Lower leg skin (tissue), 4 donors: ENCODE results near the gene STK36. TPM values are rescaled to one million over a fixed set of nuclear protein-coding genes. Genes with fewer than 3 reads are reported as not detected.

Source experiments
- DNase-seq, 2 donors: peaks; one replicate each; pipeline ENCODE4 v3.0.0-alpha.2; 2019; ENCODE audit warnings: low spot score in 2 of 2
- H3K4me3 ChIP-seq: fragments of 200-600 bp; sonication (generic); 2 replicates; pipeline ENCODE4 v1.5.1; 2017; ENCODE audit warnings: mild to moderate bottlenecking, low read depth; ENCODE audit not compliant: poor library complexity, severe bottlenecking
- CTCF ChIP-seq, 3 donors: fragments of 450-650 bp; IDR thresholded peaks; one replicate each; pipeline ENCODE4 v1.5.1; 2016; ENCODE audit warnings: antibody characterized with exemption in 3 of 3, mild to moderate bottlenecking in 3 of 3, moderate library complexity in 2 of 3
- POLR2A ChIP-seq, 2 donors: fragments of 450-650 bp; IDR thresholded peaks; one replicate each; pipeline ENCODE4 v1.6.1; 2016 to 2017; ENCODE audit warnings: antibody characterized with exemption in 2 of 2, mild to moderate bottlenecking in 1 of 2, moderate library complexity in 1 of 2
- WGBS, 2 donors: methylation state at CpG; one replicate each; pipeline ENCODE4 v1.1.5; 2018; 5-methylcytosine and 5-hydroxymethylcytosine counted together
- intact Hi-C: fragments of 100-400 bp; cut with DNase I; formaldehyde crosslinking; loops from one replicate; pipeline ENCODE4 v1.15.0; 2023; ENCODE audit warnings: low total_unique reads
- total RNA-seq, 4 donors: library from RNA; depleted of rRNA; stranded (reverse); fragments of >200 nt; gene quantifications; one replicate each; pipeline ENCODE4 v1.1.0, GENCODE V29; 2016

STK36 gene
- 10 to 100 TPM in 2 of 4 donors, 1 to 10 TPM in 2; 7.4 to 21.1 (median 12.3) TPM for total RNA-seq

DNA sequence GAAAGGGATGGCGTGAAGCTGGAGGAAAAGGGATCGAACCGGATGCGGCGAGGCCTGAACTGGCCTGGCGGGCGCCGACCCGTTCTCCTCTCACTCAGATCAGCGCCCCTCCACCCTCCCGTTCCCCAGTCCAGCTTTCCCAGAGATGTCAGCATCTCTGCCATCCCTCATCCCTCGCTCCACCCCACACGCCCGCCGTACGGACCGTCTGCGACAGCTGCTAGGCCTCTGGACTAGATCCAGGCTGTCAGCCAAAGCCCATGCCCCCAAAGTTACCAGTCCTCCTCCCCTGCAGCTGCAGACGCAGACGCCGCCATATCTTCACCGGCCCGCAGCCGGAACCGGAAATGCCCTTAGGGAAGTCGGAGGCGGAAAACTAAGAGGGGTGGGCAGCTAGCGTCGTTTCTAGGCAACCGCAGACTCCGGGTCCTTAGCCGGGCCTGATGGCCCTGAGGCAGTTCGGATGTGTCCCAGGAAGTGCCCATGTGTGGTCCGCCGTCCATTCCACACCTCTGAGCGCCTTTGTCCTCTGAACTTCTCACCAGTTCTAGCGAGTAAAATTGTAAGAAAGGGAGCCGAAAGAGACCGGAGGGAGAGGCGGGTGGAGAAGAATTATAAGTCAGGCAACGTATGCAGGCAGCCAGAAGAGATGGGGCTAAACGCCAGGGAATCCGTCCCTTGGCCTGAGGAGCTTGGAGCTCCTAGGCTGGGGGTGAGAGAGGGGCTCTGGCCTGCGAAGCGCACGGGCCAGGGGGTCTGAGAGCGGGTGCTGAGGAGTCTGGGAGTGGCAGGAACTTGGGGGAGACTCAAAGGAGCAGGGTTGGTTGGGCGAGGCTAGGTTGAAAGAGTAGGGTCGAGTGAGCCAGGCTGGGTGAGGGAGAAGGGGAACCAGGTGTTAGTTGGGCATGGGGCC lies at the start of gene STK36, which contains the start of gene RNF25:
STK36 (plus strand) TSS at position 433 of the 913 bp plus-strand sequence. CDS start 744 bp downstream, outside the sequence.
RNF25 (minus strand) TSS at position 349 of the 913 bp plus-strand sequence; CDS start at position 317, 32 bp downstream.
- H3K4me3 ChIP-seq: peak within 1 kb of the TSS; percentile 82
- DNase-seq: peak; percentile 74 to 95
- TF ChIP-seq CTCF (IDR thresholded peaks at IDR 0.05) (no peak), POLR2A (IDR thresholded peaks at IDR 0.05) (no peak)
- intact Hi-C loops: no loop called here
- WGBS, 2 donors: 1% methylated on average over 42 to 49 of the region's 49 CpGs

GRCh38 chr2:218622606-218623365 lies 49.1 kb upstream of the STK36 start:
- no peak for DNase-seq
- intact Hi-C loops: loop anchor here (10.0 kb wide), 1 partner anchor 1818 kb away; no protein-coding TSS in a partner anchor
- H3K4me3 ChIP-seq: no peak overlapping the region
- TF ChIP-seq POLR2A (IDR thresholded peaks at IDR 0.05) (no peak), CTCF (IDR thresholded peaks at IDR 0.05) (no peak)
- WGBS, 2 donors: 64 to 73% methylated on average over 7 of the region's 7 CpGs

DNA sequence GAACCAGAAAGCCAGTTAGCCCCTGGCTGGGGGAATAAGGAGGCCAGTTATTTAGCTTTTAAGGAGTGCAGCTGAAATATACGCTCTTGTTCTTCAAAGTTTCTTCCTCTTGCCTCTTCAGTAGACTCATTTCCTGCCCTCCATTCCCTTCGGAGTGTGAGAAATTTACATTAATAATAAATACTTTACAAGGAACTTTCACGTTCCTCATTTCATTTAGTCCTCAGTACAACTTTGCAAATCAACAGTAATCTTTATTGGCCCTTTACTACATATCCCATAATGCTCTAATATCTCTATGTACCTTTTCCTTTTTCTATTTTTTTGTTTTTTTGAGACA lies 48.5 kb upstream of the STK36 start:
- no peak overlapping the region for H3K4me3 ChIP-seq
- intact Hi-C loops: loop anchor here (10.0 kb wide), 1 partner anchor 1819 kb away; no protein-coding TSS in a partner anchor
- DNase-seq: no peak
- TF ChIP-seq POLR2A (IDR thresholded peaks at IDR 0.05): no peak
- TF ChIP-seq CTCF (IDR thresholded peaks at IDR 0.05): no peak
- whole genome bisulfite sequencing, 2 donors: 72 to 76% methylated on average over 3 of the region's 3 CpGs

GRCh38 chr2:218626369-218626768 lies 45.5 kb upstream of the STK36 start:
- intact Hi-C loops: loop anchor here (10.0 kb wide), 1 partner anchor 1822 kb away; no protein-coding TSS in a partner anchor
- TF ChIP-seq POLR2A (IDR thresholded peaks at IDR 0.05) (no peak), CTCF (IDR thresholded peaks at IDR 0.05) (no peak)
- WGBS, 2 donors: 93 to 95% methylated on average over 4 of the region's 4 CpGs

DNA sequence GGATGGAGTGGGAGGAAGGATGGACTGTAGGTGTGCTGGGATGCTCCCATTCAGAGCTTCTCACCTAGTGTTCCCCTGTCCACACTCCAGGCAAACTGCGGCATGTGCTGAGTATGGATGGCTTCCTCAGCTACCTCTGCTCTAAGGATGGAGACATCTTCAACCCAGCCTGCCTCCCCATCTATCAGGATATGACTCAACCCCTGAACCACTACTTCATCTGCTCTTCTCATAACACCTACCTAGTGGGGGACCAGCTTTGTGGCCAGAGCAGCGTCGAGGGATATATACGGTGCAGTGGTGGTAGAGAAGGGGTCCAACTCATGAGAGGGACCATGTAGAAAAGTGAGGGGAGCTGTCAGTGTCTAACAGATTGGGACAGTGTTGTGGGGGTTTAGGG lies 43.9 kb upstream of the STK36 start:
- H3K4me3 ChIP-seq: no peak overlapping the region
- intact Hi-C loops: loop anchor here (10.0 kb wide), 1 partner anchor 1823 kb away; no protein-coding TSS in a partner anchor
- no peak for TF ChIP-seq CTCF (IDR thresholded peaks at IDR 0.05)
- TF ChIP-seq POLR2A (IDR thresholded peaks at IDR 0.05): no peak
- no peak for DNase-seq
- 95 to 97% methylated on average over 4 of the region's 4 CpGs for WGBS, 2 donors

More at GRCh38 chr2:218626369-218626768, 45.5 kb upstream of the STK36 start:
- no peak for DNase-seq
- H3K4me3 ChIP-seq: no peak overlapping the region
